SK-N-SH treated with all-trans-retinoic acid at 6 μM for 48 hours (cell line): Measurements from ENCODE around the gene PPIL4.

Experiments used
- ARNTL ChIP-seq: fragments of 450-650 bp; formaldehyde crosslinking; IDR thresholded peaks from 2 replicates; pipeline ENCODE4 v1.5.0; 2020; ENCODE audit warnings: low read depth, mild to moderate bottlenecking, moderate library complexity, borderline replicate concordance
- CREB5 ChIP-seq: fragments of 250-450 bp; sonication (Bioruptor Pico); IDR thresholded peaks from 2 replicates; pipeline ENCODE4 v1.5.1; 2020; ENCODE audit warnings: low read depth, mild to moderate bottlenecking, moderate library complexity
- CSDC2 ChIP-seq: fragments of 250-450 bp; sonication (Bioruptor Pico); IDR thresholded peaks from 2 replicates; pipeline ENCODE4 v1.5.0; 2020; ENCODE audit warnings: mild to moderate bottlenecking, moderate library complexity
- ESRRG ChIP-seq: fragments of 250-450 bp; sonication (Bioruptor Pico); IDR thresholded peaks from 2 replicates; pipeline ENCODE4 v1.6.1; 2021; ENCODE audit warnings: mild to moderate bottlenecking
- GLIS3 ChIP-seq: fragments of 250-450 bp; sonication (Bioruptor Pico); IDR thresholded peaks from 2 replicates; pipeline ENCODE4 v1.5.0; 2020; ENCODE audit warnings: mild to moderate bottlenecking, moderate library complexity
- PATZ1 ChIP-seq: fragments of 250-450 bp; sonication (Bioruptor Pico); IDR thresholded peaks from 2 replicates; pipeline ENCODE4 v1.8.0; 2020; ENCODE audit warnings: mild to moderate bottlenecking, moderate library complexity, borderline replicate concordance
- POU6F1 ChIP-seq: fragments of 250-450 bp; sonication (Bioruptor Pico); IDR thresholded peaks from 2 replicates; pipeline ENCODE4 v1.8.0; 2021; ENCODE audit warnings: low read depth, mild to moderate bottlenecking, moderate library complexity, borderline replicate concordance
- RARB ChIP-seq: fragments of 250-450 bp; sonication (Bioruptor Pico); IDR thresholded peaks from 2 replicates; pipeline ENCODE4 v1.8.0; 2021; ENCODE audit warnings: mild to moderate bottlenecking, moderate library complexity
- SNAI2 ChIP-seq: fragments of 250-450 bp; sonication (Bioruptor Pico); IDR thresholded peaks from 2 replicates; pipeline ENCODE4 v1.5.0; 2020; ENCODE audit warnings: mild to moderate bottlenecking, moderate library complexity
- TCF4 ChIP-seq: fragments of 250-450 bp; sonication (Bioruptor Pico); IDR thresholded peaks from 2 replicates; pipeline ENCODE4 v1.8.0; 2021; ENCODE audit warnings: mild to moderate bottlenecking, moderate library complexity, borderline replicate concordance
- TOX ChIP-seq: fragments of 250-450 bp; sonication (Bioruptor Pico); IDR thresholded peaks from 2 replicates; pipeline ENCODE4 v1.8.0; 2021; ENCODE audit warnings: mild to moderate bottlenecking, moderate library complexity, borderline replicate concordance
- ZC3H10 ChIP-seq: fragments of 250-450 bp; sonication (Bioruptor Pico); IDR thresholded peaks from 2 replicates; pipeline ENCODE4 v1.5.1; 2021; ENCODE audit warnings: mild to moderate bottlenecking, moderate library complexity
- ZFP3 ChIP-seq: fragments of 250-450 bp; sonication (Bioruptor Pico); IDR thresholded peaks from 2 replicates; pipeline ENCODE4 v1.5.0; 2020; ENCODE audit warnings: mild to moderate bottlenecking, moderate library complexity
- ZNF70 ChIP-seq: fragments of 450-650 bp; formaldehyde crosslinking; IDR thresholded peaks from 2 replicates; pipeline ENCODE4 v1.5.0; 2020; ENCODE audit warnings: mild to moderate bottlenecking, moderate library complexity

GRCh38 chr6:149567945-149568585 lies 22.2 kb upstream of the PPIL4 start:
- TF ChIP-seq GLIS3 (no peak), TOX (CRISPR knock-in tag) (no peak), PATZ1 (CRISPR knock-in tag) (no peak), CSDC2 (CRISPR knock-in tag) (no peak), ZFP3 (no peak), ESRRG (CRISPR knock-in tag) (no peak), POU6F1 (CRISPR knock-in tag) (no peak), ZNF70 (CRISPR knock-in tag) (no peak), ZC3H10 (CRISPR knock-in tag) (no peak), ARNTL (CRISPR knock-in tag) (no peak), CREB5 (CRISPR knock-in tag) (no peak), RARB (CRISPR knock-in tag) (no peak), SNAI2 (CRISPR knock-in tag) (no peak), TCF4 (CRISPR knock-in tag) (no peak)
